ENCODE measurements around the gene ACYP1. TPM values are rescaled to one million over a fixed set of nuclear protein-coding genes. Genes with fewer than 3 reads are reported as not detected.

Gene ACYP1
- total RNA-seq, 2 experiments from 2014 or later = 65.0 to 97.5 TPM

GRCh38 chr14:75050852-75051555 is 12.8 kb downstream of the ACYP1 start, which contains the start of gene MLH3:
Gene MLH3 (minus strand): TSS chr14:75051467. CDS start chr14:75049655, 1,812 bp downstream.
- no TSS peak for BruUV-seq (replicated peaks)
- Histone ChIP-seq H3K4me3 (ENCODE audit: low read depth, low read length, poor library complexity, severe bottlenecking) (peak within 1 kb of the TSS; percentile 60), H3K79me2 (ENCODE audit: insufficient read depth, low read depth, low read length) (no peaks in the 10 kb centered on the region), H3K9me3 (ENCODE audit: low read length) (no peaks in the 10 kb centered on the region), H2AFZ (ENCODE audit: low read length) (peak within 1 kb of the TSS; percentile 45), H4K20me1 (ENCODE audit: insufficient read depth, low read length) (no peaks in the 10 kb centered on the region), H3K9me2 (ENCODE audit: insufficient read depth, low read length) (no peaks in the 10 kb centered on the region), H3K27ac (ENCODE audit: low read depth, low read length, poor library complexity, severe bottlenecking) (no peak within 1 kb of the TSS), H3K36me3 (ENCODE audit: insufficient read depth, low read length) (peaks cover 29% of the 10 kb centered on the region; the same call in 1 of the 2 replicates), H3K4me1 (ENCODE audit: insufficient read depth, low read length, poor library complexity, severe bottlenecking) (peaks cover 9% of the 10 kb centered on the region), H3K4me2 (ENCODE audit: low read length) (peak within 1 kb of the TSS; percentile 44)
- POLR2A ChIA-PET = interaction anchor here (0.6 to 0.9 kb wide), 2 partner anchors 18 to 479 kb away, joined by 3 to 5 read pairs; partner anchors contain the start of gene ZC2HC1C
- intact Hi-C loops (cut with micrococcal nuclease; ENCODE audit: unreplicated experiment) = no loop called here
- CTCF ChIA-PET (ENCODE audit: unreplicated experiment) = no interaction called here
- no peak for TF ChIP-seq EZH2phosphoT487 (IDR thresholded peaks at IDR 0.05; ENCODE audit: borderline replicate concordance, low read depth, low read length)
- 0 out of 2 replicates have a peak, but pooled peaks have one; percentile 19 for TF ChIP-seq CTCF (conservative IDR thresholded peaks at IDR 0.05; ENCODE audit: low read length)
- DNase-seq (ENCODE audit: low spot score) = peak; percentile 68

GRCh38 chr14:75049731-75050201 is 14.1 kb downstream of the ACYP1 start:
- peaks cover 9% of the 10 kb centered on the region for H3K4me1 ChIP-seq (ENCODE audit: insufficient read depth, low read length, poor library complexity, severe bottlenecking)
- ChIA-PET POLR2A (no interaction called here), CTCF (ENCODE audit: unreplicated experiment) (no interaction called here)
- H3K36me3 ChIP-seq (ENCODE audit: insufficient read depth, low read length) = peaks cover 22% of the 10 kb centered on the region; the same call in 1 of the 2 replicates
- no TSS peak for BruUV-seq (replicated peaks)
- H3K27ac ChIP-seq (ENCODE audit: low read depth, low read length, poor library complexity, severe bottlenecking) = no peak overlapping the region
- no peak for DNase-seq (ENCODE audit: low spot score)
- TF ChIP-seq EZH2phosphoT487 (IDR thresholded peaks at IDR 0.05; ENCODE audit: borderline replicate concordance, low read depth, low read length) = no peak
- H3K9me3 ChIP-seq (ENCODE audit: low read length) = no peaks in the 10 kb centered on the region
- H4K20me1 ChIP-seq (ENCODE audit: insufficient read depth, low read length) = no peaks in the 10 kb centered on the region
- intact Hi-C loops (cut with micrococcal nuclease; ENCODE audit: unreplicated experiment) = loop anchor here (5.0 kb wide), 1 partner anchor 42 kb away; no protein-coding TSS in a partner anchor
- no peak overlapping the region for H3K4me2 ChIP-seq (ENCODE audit: low read length)
- H3K4me3 ChIP-seq (ENCODE audit: low read depth, low read length, poor library complexity, severe bottlenecking) = no peak overlapping the region
- no peak overlapping the region for H2AFZ ChIP-seq (ENCODE audit: low read length)
- no peaks in the 10 kb centered on the region for H3K79me2 ChIP-seq (ENCODE audit: insufficient read depth, low read depth, low read length)
- H3K9me2 ChIP-seq (ENCODE audit: insufficient read depth, low read length) = no peaks in the 10 kb centered on the region

- Histone ChIP-seq H2AFZ (ENCODE audit: low read length) (no peak overlapping the region), H3K27ac (ENCODE audit: low read depth, low read length, poor library complexity, severe bottlenecking) (no peak overlapping the region), H3K4me2 (ENCODE audit: low read length) (no peak overlapping the region), H3K9me3 (ENCODE audit: low read length) (no peaks in the 10 kb centered on the region), H3K4me1 (ENCODE audit: insufficient read depth, low read length, poor library complexity, severe bottlenecking) (peaks cover 9% of the 10 kb centered on the region), H3K9me2 (ENCODE audit: insufficient read depth, low read length) (no peaks in the 10 kb centered on the region), H3K4me3 (ENCODE audit: low read depth, low read length, poor library complexity, severe bottlenecking) (no peak overlapping the region), H4K20me1 (ENCODE audit: insufficient read depth, low read length) (no peaks in the 10 kb centered on the region), H3K79me2 (ENCODE audit: insufficient read depth, low read depth, low read length) (no peaks in the 10 kb centered on the region), H3K36me3 (ENCODE audit: insufficient read depth, low read length) (peaks cover 18% of the 10 kb centered on the region; the same call in 1 of the 2 replicates)
- intact Hi-C loops (cut with micrococcal nuclease; ENCODE audit: unreplicated experiment) = loop anchor here (5.0 kb wide), 1 partner anchor 42 kb away; no protein-coding TSS in a partner anchor
- TF ChIP-seq EZH2phosphoT487 (IDR thresholded peaks at IDR 0.05; ENCODE audit: borderline replicate concordance, low read depth, low read length) = no peak
- no peak for TF ChIP-seq CTCF (conservative IDR thresholded peaks at IDR 0.05; ENCODE audit: low read length)
- no peak for DNase-seq (ENCODE audit: low spot score)
- CTCF ChIA-PET (ENCODE audit: unreplicated experiment) = interaction anchor here (0.8 kb wide), 1 partner anchor 39 kb away, joined by 3 read pairs; no protein-coding TSS in a partner anchor
- no TSS peak for BruUV-seq (replicated peaks)
- POLR2A ChIA-PET = interaction anchor here (1.6 kb wide), 1 partner anchor 17 kb away, joined by 4 read pairs; no protein-coding TSS in a partner anchor
Measured at GRCh38 chr14:75049136-75049535, 14.7 kb downstream of the ACYP1 start.
